GM23338 (cell line): Measurements from ENCODE around the gene GPATCH1.

ENCODE experiments used
- CREB1 ChIP-seq: fragments of 250-450 bp; sonication (Bioruptor Pico); IDR thresholded peaks from 2 replicates; pipeline ENCODE4 v1.5.0; 2020; ENCODE audit warnings: low read depth, mild to moderate bottlenecking, moderate library complexity
- EZH2 ChIP-seq: fragments of 200-600 bp; sonication (generic); IDR thresholded peaks from one replicate; pipeline ENCODE4 v1.8.0; 2017; ENCODE audit warnings: antibody characterized with exemption, mild to moderate bottlenecking, low read depth; ENCODE audit not compliant: unreplicated experiment
- STAT1 ChIP-seq: IDR thresholded peaks from one replicate; pipeline ENCODE4 v1.6.1; 2016; ENCODE audit warnings: antibody characterized with exemption; ENCODE audit not compliant: unreplicated experiment
- TF ChIP-seq, protein P1 (sequence below), 2 experiments: fragments of 200-600 bp in 1 of 2; sonication (generic) in 1 of 2; conservative IDR thresholded peaks; 2 replicates each; pipeline versions ENCODE4 v1.5.1 to v1.6.1; 2016 to 2017; ENCODE audit warnings: antibody characterized with exemption in 2 of 2, low read depth in 2 of 2, mild to moderate bottlenecking in 2 of 2, moderate library complexity in 1 of 2
- TF ChIP-seq, protein P2 (sequence below): IDR thresholded peaks from one replicate; pipeline ENCODE4 v1.6.1; 2018; ENCODE audit warnings: antibody characterized with exemption; ENCODE audit not compliant: unreplicated experiment

DNA sequence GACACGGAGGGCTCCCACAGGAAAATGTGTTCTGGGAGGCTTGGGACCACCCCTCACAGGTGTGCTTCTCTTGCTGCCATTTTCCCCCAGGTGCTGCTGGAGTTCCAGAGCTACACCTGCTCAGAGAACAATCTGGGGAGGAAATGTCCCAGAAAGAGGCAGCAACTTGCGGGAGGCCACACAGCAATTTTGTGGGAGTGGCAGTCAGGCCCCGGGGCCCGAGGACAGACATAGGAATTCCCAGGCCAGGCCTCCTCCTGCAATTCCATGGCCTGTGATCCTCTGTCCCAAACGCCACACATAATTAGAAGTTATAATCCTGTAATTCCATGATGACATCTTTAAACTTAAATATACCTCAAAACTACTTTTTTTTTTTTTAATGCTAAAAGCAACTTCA lies 18.1 kb upstream of the GPATCH1 start:
- TF ChIP-seq, protein P1, sequence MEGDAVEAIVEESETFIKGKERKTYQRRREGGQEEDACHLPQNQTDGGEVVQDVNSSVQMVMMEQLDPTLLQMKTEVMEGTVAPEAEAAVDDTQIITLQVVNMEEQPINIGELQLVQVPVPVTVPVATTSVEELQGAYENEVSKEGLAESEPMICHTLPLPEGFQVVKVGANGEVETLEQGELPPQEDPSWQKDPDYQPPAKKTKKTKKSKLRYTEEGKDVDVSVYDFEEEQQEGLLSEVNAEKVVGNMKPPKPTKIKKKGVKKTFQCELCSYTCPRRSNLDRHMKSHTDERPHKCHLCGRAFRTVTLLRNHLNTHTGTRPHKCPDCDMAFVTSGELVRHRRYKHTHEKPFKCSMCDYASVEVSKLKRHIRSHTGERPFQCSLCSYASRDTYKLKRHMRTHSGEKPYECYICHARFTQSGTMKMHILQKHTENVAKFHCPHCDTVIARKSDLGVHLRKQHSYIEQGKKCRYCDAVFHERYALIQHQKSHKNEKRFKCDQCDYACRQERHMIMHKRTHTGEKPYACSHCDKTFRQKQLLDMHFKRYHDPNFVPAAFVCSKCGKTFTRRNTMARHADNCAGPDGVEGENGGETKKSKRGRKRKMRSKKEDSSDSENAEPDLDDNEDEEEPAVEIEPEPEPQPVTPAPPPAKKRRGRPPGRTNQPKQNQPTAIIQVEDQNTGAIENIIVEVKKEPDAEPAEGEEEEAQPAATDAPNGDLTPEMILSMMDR (conservative IDR thresholded peaks at IDR 0.05; ENCODE audit: low read depth in 2 of 2) = no peak
- TF ChIP-seq EZH2 = no peak
- TF ChIP-seq, protein P2, sequence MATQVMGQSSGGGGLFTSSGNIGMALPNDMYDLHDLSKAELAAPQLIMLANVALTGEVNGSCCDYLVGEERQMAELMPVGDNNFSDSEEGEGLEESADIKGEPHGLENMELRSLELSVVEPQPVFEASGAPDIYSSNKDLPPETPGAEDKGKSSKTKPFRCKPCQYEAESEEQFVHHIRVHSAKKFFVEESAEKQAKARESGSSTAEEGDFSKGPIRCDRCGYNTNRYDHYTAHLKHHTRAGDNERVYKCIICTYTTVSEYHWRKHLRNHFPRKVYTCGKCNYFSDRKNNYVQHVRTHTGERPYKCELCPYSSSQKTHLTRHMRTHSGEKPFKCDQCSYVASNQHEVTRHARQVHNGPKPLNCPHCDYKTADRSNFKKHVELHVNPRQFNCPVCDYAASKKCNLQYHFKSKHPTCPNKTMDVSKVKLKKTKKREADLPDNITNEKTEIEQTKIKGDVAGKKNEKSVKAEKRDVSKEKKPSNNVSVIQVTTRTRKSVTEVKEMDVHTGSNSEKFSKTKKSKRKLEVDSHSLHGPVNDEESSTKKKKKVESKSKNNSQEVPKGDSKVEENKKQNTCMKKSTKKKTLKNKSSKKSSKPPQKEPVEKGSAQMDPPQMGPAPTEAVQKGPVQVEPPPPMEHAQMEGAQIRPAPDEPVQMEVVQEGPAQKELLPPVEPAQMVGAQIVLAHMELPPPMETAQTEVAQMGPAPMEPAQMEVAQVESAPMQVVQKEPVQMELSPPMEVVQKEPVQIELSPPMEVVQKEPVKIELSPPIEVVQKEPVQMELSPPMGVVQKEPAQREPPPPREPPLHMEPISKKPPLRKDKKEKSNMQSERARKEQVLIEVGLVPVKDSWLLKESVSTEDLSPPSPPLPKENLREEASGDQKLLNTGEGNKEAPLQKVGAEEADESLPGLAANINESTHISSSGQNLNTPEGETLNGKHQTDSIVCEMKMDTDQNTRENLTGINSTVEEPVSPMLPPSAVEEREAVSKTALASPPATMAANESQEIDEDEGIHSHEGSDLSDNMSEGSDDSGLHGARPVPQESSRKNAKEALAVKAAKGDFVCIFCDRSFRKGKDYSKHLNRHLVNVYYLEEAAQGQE = no peak
- no peak for TF ChIP-seq CREB1 (CRISPR knock-in tag)
- TF ChIP-seq STAT1 = no peak
